ENCODE measurements around the gene HOXA2. TPM values are rescaled to one million over a fixed set of nuclear protein-coding genes. Genes with fewer than 3 reads are reported as not detected.

Gene HOXA2
- total and polyA plus RNA-seq, 2 donors (not counting 1 experiment from before 2014, with no cell fraction given) = 1.3 to 2.6 TPM

- Histone ChIP-seq H3K4me2 (ENCODE audit: extremely low read depth, insufficient read depth, low read length) (no peak overlapping the region), H4K20me1 (ENCODE audit: control insufficient read depth, extremely low read depth, insufficient read depth, low read length) (no peaks in the 10 kb centered on the region), H3K27ac (ENCODE audit: insufficient read depth, low read length) (no peak overlapping the region), H3K79me2 (ENCODE audit: control insufficient read depth, insufficient read depth, low read length) (no peaks in the 10 kb centered on the region), H2AFZ (ENCODE audit: low read length) (no peak overlapping the region), H3K36me3 (ENCODE audit: control insufficient read depth, insufficient read depth, low read length) (no peaks in the 10 kb centered on the region), H3K9me3 (ENCODE audit: control insufficient read depth, insufficient read depth, low read depth, low read length) (no peaks in the 10 kb centered on the region), H3K4me3 (replicated peaks in 1 of 4; ENCODE audit: control extremely low read depth in 1 of 4, insufficient read depth in 1 of 4, low read depth in 3 of 4, low read length in 4 of 4) (no peak overlapping the region), H3K4me1 (ENCODE audit: control insufficient read depth, extremely low read depth, insufficient read depth, low read length) (no peaks in the 10 kb centered on the region), H3K9ac (ENCODE audit: insufficient read depth, low read length) (no peak overlapping the region), H3K27me3 (ENCODE audit: control insufficient read depth, insufficient read depth, low read length) (no peaks in the 10 kb centered on the region)
- TF ChIP-seq EZH2 (IDR thresholded peaks at IDR 0.05; ENCODE audit: low read length, missing control alignments) (no peak), CTCF (conservative IDR thresholded peaks at IDR 0.05 in 1 of 2, IDR thresholded peaks at IDR 0.05 in 1 of 2; ENCODE audit: low read depth in 1 of 2, low read length in 2 of 2) (no peak)
- DNase-seq (ENCODE audit: low read depth in 2 of 2) = peak; percentile 32 to 73
Measured at GRCh38 chr7:27051451-27051850, 51.0 kb downstream of the HOXA2 start.

Other genes with a start within 250 kb of the HOXA2 start
- gene SKAP2, start 238.1 kb downstream of the HOXA2 start, total RNA-seq = 16.7 and 17.5 TPM in 2 replicates
- 14.2 and 25.9 TPM in 2 replicates for gene SKAP2, start 238.1 kb downstream of the HOXA2 start, polyA plus RNA-seq
- 0.50 and 0.51 TPM in 2 replicates for gene HOXA1, start 6.7 kb downstream of the HOXA2 start, total RNA-seq
- gene HOXA1, start 6.7 kb downstream of the HOXA2 start, polyA plus RNA-seq = 0.58 and 0.83 TPM in 2 replicates
- gene HOXA4, start 28.1 kb upstream of the HOXA2 start, total RNA-seq = 0.33 and 0.51 TPM in 2 replicates
- gene HOXA4, start 28.1 kb upstream of the HOXA2 start, polyA plus RNA-seq = 2.4 and 3.6 TPM in 2 replicates
- 18.3 and 22.1 TPM in 2 replicates for gene HOXA5, start 41.0 kb upstream of the HOXA2 start, total RNA-seq
- gene HOXA5, start 41.0 kb upstream of the HOXA2 start, polyA plus RNA-seq = 16.6 and 35.6 TPM in 2 replicates
- 3.6 and 4.4 TPM in 2 replicates for gene HOXA6, start 45.1 kb upstream of the HOXA2 start, total RNA-seq
- 0.70 and 1.2 TPM in 2 replicates for gene HOXA6, start 45.1 kb upstream of the HOXA2 start, polyA plus RNA-seq
- 1.5 TPM in 2 replicates for gene HOXA3, start 49.9 kb upstream of the HOXA2 start, total RNA-seq
- 0.44 and 0.68 TPM in 2 replicates for gene HOXA3, start 49.9 kb upstream of the HOXA2 start, polyA plus RNA-seq
- gene HOXA7, start 54.0 kb upstream of the HOXA2 start, total RNA-seq = 1.0 and 1.2 TPM in 2 replicates
- 5.3 and 5.9 TPM in 2 replicates for gene HOXA7, start 54.0 kb upstream of the HOXA2 start, polyA plus RNA-seq
- under 0.01 TPM in 1 of 2 replicates, not detected in the other for gene HOXA9, start 62.9 kb upstream of the HOXA2 start, total RNA-seq
- gene HOXA9, start 62.9 kb upstream of the HOXA2 start, polyA plus RNA-seq = 0.08 and 0.11 TPM in 2 replicates
- under 0.01 and 0.17 TPM in 2 replicates for gene HOXA10, start 71.6 kb upstream of the HOXA2 start, total RNA-seq
- 0.25 and 1.00 TPM in 2 replicates for gene HOXA10, start 71.6 kb upstream of the HOXA2 start, polyA plus RNA-seq
- gene HOXA11, start 82.5 kb upstream of the HOXA2 start, total RNA-seq = not detected in 2 replicates
- gene HOXA11, start 82.5 kb upstream of the HOXA2 start, polyA plus RNA-seq = 0.03 and 0.18 TPM in 2 replicates
- gene HOXA13, start 97.4 kb upstream of the HOXA2 start, total RNA-seq = not detected in 2 replicates
- not detected in 2 replicates for gene HOXA13, start 97.4 kb upstream of the HOXA2 start, polyA plus RNA-seq
- not detected in 2 replicates for gene EVX1, start 140.1 kb upstream of the HOXA2 start, total RNA-seq
- gene EVX1, start 140.1 kb upstream of the HOXA2 start, polyA plus RNA-seq = not detected in 2 replicates